DOHH2 (cell line): ENCODE measurements around the gene USH1C.

Experiments
- EZH2phosphoT487 ChIP-seq: fragments of 200-600 bp; sonication (generic); IDR thresholded peaks from 2 replicates; pipeline ENCODE4 v1.6.1; 2017; ENCODE audit warnings: borderline replicate concordance, mild to moderate bottlenecking, antibody characterized with exemption, low read length, moderate library complexity, mixed read lengths
- TF ChIP-seq, protein P1 (sequence below): fragments of 200-600 bp; sonication (generic); IDR thresholded peaks from one replicate; pipeline ENCODE4 v1.5.1; 2014; ENCODE audit warnings: antibody characterized with exemption, mild to moderate bottlenecking, low read depth, low read length; ENCODE audit not compliant: poor library complexity, severe bottlenecking

DNA sequence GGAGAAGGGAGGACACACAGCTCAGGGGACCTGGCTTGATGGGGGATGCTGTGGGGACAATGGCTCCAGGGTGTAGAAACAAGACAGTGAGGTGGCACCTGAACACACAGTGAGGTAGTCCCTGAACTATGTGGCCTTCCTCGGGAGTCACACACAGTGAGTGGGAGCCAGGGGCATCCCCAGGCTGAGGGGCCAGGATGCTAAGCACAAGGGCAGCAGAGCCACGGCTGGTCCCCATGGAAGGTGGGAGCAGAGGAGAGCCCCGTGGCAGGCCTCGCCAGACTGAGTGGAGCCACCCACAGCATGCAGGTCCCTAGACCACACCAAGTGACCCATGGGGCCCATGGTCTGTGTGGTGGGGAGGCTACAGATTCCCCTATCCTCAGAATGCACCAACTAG lies 41.6 kb downstream of the USH1C start:
- TF ChIP-seq, protein P1, sequence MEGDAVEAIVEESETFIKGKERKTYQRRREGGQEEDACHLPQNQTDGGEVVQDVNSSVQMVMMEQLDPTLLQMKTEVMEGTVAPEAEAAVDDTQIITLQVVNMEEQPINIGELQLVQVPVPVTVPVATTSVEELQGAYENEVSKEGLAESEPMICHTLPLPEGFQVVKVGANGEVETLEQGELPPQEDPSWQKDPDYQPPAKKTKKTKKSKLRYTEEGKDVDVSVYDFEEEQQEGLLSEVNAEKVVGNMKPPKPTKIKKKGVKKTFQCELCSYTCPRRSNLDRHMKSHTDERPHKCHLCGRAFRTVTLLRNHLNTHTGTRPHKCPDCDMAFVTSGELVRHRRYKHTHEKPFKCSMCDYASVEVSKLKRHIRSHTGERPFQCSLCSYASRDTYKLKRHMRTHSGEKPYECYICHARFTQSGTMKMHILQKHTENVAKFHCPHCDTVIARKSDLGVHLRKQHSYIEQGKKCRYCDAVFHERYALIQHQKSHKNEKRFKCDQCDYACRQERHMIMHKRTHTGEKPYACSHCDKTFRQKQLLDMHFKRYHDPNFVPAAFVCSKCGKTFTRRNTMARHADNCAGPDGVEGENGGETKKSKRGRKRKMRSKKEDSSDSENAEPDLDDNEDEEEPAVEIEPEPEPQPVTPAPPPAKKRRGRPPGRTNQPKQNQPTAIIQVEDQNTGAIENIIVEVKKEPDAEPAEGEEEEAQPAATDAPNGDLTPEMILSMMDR: no peak
- no peak for TF ChIP-seq EZH2phosphoT487
